ENCODE data around the gene ZNG1A.
"Not testable (repeated sequence)": the region's sequence is repeated elsewhere in the genome, so short reads cannot be mapped to it uniquely, and the experiment has no call there.

DNA sequence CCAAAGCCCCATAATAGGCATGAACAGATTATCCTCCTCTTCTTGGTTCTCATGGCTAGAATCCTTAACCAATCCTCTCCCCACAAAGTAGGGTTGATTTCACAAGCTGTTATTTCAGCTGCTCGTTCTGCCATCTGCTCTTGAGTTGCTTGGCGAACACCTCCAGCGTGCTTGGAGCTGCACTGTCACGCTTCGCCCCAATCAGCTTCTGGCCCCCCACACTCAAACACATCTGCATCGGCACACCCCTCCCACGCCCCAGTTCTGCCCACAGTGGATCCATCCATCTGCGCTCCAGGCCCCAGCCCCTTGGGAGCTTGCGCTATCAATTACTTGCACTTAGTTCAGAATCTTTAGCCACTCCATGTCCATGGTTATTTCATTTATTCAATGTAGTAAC, 78.4 kb downstream of the ZNG1A start:
- TF ChIP-seq POLR2AphosphoS5 (IDR thresholded peaks at IDR 0.05; ENCODE audit: low read depth, low read length); TAF1 (IDR thresholded peaks at IDR 0.05; ENCODE audit: borderline replicate concordance, low read depth, low read length); POLR2A (IDR thresholded peaks at IDR 0.05; ENCODE audit: low read depth, low read length): not testable (repeated sequence)
